ENCODE measurements around the gene TFB2M.
"Not testable (repeated sequence)": the region's sequence is repeated elsewhere in the genome, so short reads cannot be mapped to it uniquely, and the experiment has no call there.

The TFB2M gene, protein sequence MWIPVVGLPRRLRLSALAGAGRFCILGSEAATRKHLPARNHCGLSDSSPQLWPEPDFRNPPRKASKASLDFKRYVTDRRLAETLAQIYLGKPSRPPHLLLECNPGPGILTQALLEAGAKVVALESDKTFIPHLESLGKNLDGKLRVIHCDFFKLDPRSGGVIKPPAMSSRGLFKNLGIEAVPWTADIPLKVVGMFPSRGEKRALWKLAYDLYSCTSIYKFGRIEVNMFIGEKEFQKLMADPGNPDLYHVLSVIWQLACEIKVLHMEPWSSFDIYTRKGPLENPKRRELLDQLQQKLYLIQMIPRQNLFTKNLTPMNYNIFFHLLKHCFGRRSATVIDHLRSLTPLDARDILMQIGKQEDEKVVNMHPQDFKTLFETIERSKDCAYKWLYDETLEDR

DNA sequence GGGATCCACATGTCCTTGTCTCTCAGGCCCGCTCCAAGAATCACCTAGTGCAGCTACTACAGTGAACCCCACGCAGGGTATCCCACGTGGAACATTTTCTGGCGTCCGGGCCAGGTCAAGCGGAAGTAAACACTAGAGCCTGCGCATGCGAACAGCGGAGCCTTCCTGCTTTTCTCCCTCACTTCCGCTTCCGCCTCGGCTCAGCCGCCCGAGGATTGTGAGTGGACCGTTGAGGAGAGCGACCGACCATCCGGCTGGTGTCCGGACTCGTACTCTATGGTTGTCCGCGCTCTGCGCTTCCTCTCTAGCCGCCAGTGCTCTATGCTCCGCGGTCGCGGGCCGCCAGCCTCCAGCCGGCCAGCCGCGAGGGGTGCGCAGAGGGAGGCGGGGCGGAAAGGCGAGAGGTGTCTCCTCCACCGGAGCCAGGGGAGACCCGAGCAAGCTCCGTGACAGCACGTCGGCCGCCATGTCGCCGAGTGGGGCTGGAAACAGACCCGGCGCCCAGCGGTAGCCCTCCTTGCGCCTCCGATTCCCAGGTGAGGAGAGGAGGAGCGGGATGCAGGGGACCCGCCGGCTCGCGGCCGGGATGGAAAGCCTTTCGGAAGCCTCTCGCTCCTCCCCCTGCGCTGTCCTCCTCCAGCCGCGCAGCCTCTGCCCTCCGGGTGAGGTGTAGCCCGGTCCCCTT is at the start of gene TFB2M, which contains the start of gene CNST:
TSS of gene TFB2M (minus strand) at position 134 of the 685 bp plus-strand sequence. CDS start at position 11, 123 bp downstream.
TSS of gene CNST (plus strand) at position 329 of the 685 bp plus-strand sequence. CDS start 25,107 bp downstream, outside the sequence.
- peak; percentile 99 for DNase-seq

DNA sequence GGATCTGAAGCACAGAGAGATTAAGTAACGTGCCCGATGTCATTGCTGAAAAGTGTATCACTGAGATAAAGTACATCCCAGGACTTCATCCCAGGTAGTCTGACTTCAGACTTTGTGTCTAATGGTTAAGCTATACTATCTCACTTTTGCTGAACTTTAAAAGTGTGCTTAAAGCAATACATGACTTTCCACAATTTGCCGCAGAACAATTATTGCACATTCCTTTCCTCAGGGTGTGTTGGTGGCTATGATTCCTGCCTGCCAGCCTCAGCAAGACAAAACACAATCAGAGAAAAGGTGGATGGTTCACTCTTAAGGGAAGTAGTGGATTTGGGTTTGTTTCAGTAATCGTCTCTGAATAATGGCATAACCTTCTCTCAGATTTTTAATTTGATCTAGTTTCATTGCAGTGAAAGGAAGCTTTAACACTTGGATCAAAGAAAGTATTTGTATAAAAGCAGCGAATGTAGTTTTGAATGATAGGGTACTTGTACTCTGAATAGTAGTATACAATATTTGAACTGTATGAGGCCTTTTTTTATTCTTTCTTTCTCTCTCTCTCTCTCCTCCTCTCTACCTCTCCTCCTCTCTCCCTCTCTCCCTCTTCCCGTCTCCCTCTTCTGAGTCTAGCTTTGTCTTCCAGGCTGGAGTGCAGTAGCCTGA is 47.2 kb upstream of the TFB2M start:
- no peak for DNase-seq

DNA sequence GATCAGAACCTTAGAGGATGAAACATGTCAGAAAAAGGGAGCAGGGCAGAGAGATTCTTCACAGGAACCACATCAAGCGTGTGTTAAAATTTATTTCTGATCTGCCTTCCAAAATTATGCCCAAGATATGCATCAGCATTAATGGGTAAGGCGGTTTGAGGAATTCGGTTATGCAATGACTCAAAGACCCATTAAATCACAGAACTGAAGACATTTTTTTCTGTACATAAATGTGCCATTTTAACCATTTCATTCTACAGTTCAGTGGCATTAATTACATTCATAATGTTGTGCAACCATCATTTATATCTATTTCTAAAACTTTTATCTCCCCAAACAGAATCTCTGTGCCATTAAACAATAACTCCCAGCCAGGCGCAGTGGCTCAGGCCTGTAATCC is 43.6 kb upstream of the TFB2M start:
- DNase-seq = peak; percentile 65

DNA sequence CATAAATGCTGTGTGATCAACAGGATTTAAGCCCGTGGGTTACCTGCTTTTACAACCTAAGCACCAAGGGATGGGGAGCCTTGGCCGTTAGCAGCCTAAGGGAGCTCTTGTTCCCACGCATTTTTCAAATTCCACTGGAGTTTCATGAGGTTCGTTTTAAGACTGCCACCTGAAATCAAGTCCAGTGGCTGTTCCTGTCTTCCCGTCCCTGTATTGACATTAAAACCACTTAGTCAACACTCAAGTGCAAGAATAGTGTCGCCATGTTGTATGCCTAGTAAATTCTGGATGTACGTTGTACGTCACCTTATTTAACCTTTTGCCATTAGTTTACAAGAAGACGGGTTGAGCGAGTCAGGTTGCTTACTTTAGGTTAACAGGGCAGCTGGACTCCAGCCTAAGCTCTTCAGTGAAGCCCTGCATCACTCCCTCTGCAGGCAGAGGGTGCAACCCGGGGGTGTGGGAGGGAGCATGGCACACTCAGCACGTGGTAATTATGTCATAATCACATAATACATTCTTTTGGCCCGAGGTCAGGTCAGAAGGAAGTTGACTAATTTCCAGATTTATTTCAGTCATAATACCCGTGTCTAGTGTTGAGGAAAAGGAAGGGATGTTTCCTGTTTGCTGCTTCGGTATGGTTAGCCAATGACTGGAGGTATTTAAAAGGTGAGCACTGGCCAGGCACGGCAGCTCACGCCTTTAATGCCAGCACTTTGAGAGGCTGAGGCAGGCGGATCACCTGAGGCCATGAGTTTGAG is 42.7 kb upstream of the TFB2M start:
- peak; percentile 85 for DNase-seq

DNA sequence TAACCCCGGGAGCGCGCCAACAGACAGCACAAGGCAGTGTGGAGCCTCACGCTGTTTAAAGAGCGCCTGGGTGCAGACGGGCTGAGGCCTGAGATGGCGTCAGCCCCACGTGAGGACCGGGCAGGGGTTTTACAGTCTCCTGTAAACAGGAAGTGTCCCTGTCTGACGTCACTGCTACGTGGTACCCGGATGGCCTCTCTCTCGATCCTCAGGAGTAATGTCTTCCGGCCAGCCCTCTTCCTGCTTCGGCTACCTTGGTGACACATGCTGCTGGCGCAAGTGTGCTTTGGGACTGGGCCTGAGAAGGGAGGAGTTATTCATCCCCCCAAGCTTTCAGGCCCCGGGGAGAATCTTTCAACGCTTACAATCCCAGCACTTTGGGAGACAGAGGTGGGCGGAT is 41.4 kb upstream of the TFB2M start:
- DNase-seq = no peak

DNA sequence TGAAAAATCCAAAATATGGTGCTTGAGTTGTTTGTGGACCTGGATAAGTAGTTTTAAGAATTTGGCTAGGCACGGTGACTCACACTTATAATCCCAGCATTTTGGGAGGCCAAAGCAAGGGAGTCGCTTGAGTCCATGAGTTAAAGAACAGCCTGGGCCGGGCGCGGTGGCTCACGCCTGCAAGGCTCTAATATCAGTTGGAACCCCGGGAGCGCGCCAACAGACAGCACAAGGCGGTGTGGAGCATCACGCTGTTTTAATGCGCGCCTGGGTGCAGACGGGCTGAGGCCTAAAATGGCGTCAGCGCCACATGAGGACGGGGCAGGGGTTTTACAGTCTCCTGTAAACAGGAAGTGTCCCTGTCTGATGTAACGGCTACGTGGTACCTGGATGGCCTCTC is 39.2 kb upstream of the TFB2M start:
- DNase-seq = not testable (repeated sequence)

DNA sequence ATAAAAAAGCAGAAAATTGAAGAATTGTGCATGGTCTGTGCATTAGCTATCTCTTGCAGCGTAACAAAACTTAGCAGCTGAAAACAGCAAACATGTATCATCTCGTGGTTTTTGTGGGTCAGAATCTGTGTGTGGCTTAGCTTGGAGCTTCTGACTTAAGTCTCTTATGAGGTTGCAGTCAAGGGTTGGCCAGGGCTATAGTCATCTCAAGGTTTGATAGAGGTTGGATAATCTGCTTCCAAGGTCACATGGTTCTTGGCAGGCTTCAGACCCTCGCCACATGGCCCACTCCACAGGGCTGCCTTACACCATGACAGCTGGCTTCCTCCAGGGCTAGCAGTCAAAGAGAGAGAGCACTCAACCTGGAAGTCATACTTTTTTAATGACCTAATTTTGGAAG is 36.1 kb upstream of the TFB2M start:
- DNase-seq = peak; percentile 57

DNA sequence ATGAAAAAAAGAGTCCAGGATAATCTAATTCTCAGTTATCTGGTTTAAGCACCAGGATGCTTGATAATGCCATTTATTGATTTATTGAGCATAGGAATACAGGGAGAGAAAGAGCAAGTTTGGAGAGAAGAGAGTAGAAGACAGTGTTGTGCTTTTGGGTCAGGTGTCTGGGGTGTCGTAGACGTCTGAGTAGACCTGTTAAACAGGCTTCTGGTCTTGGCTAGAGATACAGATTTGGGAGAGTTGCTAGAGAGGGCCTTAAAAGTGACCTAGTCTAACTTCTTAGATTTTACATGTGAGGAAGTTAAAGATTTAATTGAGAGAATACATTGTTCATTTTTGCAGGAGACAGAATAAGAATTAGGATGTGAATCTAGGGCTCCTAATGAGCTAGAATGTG is 34.5 kb upstream of the TFB2M start:
- DNase-seq = no peak

DNA sequence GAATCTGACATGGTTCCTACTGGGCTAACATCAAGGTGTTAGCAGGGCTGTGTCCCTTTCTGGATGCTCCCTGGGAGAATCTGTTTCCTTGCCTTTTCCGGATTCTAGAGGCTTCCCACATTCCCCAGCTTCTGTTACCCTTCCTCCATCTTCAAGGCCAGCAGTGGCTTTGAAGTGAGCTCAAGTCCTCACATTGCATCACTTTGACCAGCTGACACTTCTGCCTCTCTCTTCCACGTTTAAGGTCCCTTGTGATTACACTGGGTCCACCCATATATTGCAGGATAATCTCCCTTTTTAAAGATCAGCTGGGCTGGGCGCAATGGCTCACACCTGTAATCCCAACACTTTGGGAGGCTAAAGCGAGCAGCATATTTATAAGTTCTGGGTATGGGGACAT is 33.3 kb upstream of the TFB2M start:
- no peak for DNase-seq

DNA sequence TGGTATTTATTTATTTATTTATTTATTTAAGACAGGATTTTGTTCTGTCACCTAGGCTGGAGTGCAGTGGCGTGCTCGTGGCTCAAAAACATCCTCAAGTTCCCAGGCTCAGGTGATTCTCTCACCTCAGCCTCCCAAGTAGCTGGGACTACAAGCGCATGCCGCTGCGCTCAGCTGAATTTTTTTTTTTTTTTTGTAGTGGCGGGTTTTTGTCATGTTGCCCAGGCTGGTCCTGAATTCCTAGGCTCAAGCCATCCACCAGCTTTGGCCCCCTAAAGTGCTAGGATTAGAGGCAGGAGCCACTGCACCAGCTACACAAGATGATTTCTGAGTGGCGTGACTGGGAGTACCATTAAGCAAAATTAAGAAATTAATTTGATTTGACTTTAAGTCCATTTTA is 31.9 kb upstream of the TFB2M start:
- DNase-seq = no peak

DNA sequence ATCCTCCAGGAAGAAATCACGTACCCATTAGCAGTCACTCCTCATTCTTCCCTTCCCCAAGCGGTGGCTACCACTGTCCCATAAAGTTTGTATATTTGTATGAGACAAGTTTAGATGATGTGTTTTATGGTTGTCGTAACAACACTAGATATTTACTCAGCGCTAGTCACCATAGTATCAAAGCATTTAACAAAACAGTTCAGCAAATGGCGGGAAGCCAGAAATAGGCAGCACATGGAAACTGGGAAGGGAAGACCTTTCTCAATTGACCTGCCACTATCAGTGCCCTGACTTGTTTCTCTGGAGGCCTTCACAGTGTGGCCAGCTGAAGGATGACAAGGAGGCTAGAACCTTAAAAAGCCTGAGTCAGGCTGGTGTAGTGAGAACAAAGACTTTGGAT is 31.3 kb upstream of the TFB2M start:
- DNase-seq = peak; percentile 53

DNA sequence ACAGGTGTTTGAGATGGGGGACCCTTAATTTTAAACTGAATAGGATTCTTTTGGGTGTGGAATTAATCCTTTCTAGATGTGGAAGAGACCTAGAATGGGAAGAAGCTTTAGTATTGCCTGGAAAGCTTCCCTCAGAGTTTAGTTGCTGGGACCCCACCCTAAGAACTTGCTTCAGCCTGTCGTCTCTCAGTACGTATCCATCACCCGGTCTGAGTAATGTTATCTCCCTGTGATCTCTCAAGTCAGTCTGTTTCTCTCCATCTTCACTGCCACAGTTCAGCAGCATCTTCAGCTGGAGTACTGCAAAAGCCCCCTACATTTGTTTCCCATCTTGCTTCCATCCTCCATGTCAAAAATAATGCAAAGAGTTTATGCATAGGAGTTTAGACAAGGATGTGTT is 29.1 kb upstream of the TFB2M start:
- no peak for DNase-seq

DNA sequence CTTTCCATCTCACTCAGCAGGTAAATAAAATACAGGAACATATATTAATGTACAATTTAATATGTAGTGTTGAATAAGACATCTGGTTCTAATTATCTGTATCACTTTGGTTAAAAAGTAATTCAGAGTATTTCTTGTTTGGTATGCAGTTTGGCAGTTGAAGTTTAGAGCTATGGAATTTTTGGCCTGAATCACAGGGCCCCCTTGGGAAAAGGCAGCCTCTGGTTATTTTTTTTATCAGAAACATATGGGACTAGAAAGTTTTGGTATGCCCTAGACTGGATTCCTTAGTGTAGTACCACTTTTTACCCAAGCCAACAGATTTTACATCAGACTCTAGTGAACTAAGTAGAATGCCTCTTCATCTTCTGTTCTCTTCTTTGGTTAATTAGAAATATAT is 26.6 kb upstream of the TFB2M start:
- peak; percentile 99 for DNase-seq

DNA sequence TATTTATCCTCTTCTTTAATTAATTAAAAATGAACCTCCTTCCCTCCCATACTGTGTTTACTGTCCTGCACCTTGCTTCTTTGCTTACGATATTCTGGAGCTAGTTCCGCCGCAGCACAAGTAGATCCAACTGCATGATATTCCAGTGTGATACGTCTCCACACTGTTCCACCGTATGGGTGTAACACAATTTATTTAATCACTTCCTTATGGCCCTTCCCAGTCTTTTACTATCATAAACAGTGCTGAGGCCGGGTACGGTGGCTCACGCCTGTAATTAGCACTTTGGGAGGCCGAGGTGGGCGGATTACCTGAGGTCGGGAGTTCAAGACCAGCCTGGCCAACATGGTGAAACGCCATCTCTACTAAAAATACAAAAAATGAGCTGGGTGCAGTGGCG is 25.9 kb upstream of the TFB2M start:
- no peak for DNase-seq

DNA sequence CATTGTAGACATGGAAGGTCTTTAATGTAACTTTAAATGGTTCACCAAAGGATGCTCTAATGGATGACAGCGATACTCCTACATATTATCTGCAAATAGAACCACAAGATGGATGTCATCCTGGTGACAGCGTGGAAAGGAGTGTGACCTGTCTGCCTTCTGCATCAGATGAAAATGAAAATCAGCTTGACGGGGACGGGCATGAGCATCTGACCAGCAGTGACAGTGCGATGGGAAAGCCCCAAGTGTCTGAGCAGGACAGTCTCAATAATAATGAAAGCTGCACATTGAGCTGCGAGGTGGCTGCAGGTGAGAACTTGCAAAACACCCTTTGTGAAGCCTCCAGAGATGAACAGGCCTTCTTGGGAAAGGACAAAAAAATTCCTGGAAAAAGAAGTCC is 25.4 kb upstream of the TFB2M start:
- DNase-seq = no peak

DNA sequence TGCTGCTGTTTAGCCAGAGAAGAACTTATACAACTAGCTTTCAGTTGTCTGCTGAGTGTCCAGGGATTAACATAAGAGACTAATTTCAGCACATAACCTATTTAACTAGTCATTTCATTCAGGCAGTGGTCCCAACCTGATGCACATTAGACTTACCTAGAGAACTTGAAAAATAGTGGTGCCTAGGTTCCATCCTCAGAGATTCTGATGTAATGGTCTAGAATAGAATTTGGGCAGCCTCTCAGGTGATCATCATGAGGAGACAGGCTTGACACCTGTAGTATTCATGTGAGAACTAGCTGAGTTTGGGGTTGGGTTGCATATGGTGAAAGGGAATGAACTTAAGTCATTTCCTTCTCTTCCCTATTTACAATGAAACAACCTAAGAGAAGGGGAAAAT is 25.0 kb upstream of the TFB2M start:
- no peak for DNase-seq

DNA sequence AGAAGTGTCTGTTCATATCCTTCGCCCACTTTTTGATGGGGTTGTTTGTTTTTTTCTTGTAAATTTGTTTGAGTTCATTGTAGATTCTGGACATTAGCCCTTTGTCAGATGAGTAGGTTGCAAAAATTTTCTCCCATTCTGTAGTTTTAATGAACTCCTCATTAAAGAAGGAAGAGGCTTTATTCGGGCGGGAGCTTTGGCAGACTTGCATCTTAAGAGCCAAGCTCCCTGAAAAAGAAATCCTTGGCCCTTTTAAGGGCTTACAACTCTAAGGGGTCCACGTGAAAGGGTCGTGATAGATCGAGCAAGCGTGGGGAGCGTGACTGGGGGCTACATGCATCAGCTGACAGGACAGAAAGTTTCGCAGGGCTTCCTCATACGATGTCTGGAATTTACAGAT is 23.9 kb upstream of the TFB2M start:
- DNase-seq = not testable (repeated sequence)

DNA sequence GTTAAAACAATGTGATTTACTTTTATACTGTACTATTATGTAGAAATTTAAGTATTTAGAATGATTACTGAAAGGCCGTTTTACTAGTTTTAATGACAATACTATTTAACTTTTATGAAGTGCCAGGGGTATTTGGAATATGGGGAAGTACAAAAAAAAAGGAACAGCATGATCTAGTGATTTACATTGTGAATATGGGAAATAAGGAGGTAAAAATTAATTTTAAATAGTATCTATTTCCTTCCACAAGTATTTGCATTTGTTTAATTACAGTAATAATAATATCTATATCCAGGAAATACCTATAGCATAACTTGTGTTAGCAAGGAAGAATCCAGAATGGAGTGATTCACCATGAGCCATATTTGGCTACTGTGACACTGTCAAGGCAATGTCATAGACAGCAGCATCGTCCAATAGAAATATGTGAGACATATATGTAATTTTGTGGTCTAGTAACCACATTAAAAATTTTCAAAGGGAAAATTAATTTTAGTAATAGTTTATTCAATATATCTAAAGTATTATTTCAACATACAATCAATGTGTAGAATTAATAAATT is 22.2 kb upstream of the TFB2M start:
- peak; percentile 78 for DNase-seq

DNA sequence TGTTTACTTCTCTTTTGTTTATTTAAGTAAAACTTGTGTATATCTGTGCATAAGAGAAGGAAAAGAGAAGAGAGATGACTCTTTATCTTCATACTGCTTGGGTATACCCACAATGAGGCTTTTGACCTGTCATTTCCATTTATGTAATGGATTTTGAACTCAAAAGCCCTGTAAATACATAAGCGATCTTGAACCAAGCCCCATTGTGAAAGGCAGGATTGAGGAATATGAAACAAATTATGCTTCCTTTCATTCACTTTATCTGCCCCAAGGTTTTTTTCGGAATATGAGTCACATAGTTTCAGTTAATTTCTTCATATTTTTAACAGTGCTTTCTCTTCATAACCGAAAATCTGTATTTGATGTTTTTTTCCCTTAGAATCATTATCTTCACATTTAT is 21.5 kb upstream of the TFB2M start:
- DNase-seq = peak; percentile 70

DNA sequence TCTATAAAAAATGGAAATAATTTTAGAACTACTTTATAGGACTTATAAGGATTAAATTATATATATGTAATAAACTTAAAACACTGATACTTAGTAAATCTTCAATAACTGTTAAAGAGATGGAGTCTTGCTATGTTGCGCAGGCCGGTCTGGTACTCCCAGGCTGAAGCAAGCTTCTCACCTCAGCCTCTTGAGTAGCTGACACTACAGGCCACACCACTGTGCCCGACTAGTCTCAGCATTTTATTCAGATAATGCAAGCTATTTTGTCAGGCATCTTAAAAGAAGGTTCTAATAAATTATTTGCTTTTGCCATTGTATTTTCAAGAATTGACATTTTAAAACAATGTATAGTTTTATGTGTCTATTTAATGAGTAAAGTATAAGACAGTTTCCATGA is 21.0 kb upstream of the TFB2M start:
- DNase-seq = no peak

DNA sequence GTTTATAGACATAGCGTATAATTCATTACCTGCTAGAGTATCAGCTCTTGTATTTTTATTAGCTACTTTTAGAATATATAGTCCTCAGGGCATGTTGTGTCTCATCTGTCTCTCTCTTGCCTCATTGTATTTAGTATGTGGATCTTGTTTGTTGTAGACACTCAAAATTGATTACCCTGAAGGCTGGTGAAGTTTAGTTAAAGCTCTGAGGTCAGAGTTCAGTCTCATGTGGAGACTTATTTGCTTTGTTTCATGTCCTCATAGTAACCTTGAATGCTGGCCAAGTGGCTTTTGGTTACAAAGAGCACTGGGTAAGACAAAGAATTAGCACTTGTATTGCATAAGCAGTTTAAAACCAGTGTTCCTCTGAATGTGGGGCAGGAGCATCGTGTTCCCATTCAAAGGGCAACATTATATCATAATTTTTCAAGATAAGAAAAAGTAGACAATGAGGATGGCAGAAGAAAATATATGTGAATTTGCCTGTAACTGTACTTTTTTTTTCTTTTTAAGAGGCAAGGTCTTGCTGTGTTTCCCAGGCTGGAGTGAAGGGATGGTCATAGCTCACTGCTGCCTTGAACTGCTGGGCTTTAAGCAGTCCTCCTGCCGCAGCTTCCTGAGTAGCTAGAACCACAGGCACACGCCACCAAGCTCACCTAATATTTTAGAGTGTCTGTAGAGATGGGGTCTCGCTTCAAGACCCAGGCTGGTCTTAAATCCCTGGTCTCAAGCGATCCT is 17.6 kb upstream of the TFB2M start:
- DNase-seq = peak; percentile 44

DNA sequence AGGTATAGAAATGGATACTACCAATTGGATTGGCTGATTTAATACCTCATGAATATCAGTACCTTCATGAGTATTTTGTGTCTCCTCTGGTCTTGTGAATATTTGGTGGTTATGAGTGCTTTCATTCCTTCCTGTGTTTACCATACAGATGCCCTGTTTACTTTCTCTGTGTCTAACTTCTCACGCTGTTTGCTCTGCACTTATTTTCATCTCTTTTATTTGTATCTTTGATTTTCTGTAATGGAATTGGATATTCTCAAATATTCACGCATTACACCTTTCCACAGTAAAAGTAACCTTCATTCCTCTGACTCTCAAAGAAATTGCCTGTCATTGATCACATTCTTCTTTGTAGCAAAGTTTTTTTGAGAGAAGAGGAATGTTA is 17.0 kb upstream of the TFB2M start:
- no peak for DNase-seq
